HG03196 (cell line): Measurements from ENCODE around the gene CLEC1A.

Experiments used
- ATAC-seq: cut with Tn5 transposase; IDR thresholded peaks from one replicate; pipeline ENCODE4 v1.9.1; 2021; ENCODE audit not compliant: unreplicated experiment

The CLEC1A gene

DNA sequence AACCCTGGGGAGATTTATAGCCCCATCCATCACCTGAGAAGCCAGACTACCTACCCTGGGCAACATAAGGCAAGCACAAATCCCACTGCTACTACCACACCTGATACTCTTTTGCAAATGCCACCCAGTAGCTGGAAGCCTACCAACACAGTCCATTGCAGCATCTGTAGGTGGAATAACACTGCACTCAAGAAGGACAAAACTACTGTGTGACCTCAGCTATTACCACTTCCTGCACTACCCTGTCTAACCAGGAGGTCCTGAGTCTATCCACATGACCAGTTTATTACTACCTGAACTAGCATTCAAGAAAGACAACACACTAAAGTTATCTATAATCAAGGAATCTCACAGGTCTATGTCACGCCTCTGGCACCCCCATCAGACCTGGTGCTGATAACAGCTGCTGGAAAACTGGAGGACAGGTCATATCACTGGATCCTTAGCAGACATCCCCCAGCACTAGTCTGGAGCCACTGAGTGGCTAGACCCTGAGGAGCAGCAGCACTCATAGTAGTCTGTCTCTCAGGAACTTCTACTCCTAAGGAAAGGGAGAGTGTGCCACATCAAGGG is 2.9 kb upstream of the CLEC1A start:
- no peak for ATAC-seq

DNA sequence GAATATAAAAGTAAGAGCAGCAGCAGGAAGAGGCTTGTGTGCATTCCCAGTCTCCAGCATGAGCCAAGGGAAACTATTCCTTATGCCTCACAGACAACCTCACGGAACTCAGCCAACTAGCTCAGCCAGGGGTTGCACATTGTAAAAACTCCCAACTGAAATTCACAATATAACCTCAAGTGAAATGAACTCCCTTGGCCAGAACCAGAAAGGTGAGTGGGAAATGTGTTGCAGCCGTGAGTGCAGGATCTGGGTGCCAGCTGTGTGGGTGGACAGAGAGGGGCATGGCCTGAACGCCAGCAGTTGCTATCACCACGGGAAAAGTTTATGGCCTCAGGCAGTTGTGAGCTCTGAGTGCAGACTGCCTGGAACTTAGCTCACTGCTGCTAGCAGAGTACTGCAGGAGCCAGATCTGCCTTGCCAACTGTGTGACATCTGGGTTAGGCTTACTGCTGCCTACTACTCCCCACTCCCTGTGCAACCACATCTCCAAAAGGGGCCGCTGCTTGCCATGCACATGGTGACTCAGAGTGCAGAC is 2.3 kb upstream of the CLEC1A start:
- ATAC-seq: no peak

DNA sequence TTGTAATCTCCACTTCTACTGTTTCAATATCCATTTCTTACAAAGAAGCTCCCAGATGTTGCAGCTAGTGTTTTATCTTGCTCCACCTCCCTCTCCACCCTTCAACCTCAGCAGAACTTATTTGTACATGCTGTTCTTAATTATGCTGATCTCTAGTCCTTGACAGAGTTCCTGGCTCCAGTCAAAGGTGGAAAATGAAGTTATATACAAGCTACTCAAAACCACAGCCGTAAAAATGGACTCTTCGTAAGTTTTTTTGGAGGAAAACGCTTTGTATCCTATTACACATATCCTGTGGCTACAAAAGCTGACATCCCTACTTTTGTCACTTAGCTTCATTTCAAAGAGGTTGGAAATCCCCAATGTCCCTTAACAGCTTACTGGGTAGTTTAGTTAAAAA is 1.3 kb downstream of the CLEC1A start:
- ATAC-seq: no peak

DNA sequence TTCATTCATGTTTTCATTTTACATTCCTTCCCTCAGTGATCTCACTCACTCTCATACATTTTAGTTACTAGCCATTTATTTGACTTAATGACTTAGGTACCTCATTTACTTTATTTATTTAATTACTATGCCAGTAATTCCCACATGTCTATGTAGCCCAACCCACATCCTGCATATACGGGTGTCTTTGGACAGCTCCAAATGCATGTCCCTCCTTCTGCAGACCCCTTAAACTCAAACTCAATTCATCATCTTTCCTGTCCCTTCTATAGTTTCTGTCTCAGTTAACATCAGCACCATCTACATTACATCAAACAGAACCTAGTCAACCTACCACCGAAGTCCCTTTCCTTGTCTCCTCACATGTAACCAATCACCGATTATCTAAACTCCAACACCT is 2.8 kb downstream of the CLEC1A start:
- ATAC-seq: no peak

DNA sequence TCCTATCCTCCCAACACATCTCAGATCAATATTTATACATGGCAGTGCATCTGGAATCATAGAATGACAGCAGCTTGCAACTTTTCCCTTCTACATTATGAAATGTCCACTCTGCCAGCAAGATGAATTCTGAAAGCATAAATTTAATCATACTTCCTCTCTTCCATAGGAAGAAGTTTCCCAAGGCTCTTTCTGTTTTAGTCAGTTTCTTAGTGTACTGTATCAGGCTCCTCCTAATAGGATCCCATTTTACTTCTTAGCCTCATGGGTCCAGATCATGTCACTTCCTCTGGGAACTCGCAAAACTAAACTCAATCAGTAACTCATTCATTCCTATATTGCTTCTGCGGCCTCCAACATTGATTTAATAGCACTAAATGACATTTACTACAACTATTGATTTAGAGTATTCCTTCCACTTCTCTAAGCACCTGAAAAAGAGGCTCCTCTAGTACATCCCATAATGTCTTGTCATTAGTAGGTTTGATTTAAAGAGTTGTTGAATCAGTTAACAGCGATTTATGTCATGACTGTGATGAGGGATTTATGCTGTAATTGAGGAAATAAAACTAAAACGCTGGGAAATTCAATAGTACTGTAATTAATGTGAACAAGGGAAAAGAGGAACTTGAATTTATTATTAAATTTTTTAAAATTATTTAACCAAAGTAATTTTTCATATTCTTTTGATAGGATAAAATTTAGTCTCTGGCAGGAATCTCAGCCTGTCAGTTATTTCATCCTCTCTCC is 4.0 kb downstream of the CLEC1A start:
- no peak for ATAC-seq

DNA sequence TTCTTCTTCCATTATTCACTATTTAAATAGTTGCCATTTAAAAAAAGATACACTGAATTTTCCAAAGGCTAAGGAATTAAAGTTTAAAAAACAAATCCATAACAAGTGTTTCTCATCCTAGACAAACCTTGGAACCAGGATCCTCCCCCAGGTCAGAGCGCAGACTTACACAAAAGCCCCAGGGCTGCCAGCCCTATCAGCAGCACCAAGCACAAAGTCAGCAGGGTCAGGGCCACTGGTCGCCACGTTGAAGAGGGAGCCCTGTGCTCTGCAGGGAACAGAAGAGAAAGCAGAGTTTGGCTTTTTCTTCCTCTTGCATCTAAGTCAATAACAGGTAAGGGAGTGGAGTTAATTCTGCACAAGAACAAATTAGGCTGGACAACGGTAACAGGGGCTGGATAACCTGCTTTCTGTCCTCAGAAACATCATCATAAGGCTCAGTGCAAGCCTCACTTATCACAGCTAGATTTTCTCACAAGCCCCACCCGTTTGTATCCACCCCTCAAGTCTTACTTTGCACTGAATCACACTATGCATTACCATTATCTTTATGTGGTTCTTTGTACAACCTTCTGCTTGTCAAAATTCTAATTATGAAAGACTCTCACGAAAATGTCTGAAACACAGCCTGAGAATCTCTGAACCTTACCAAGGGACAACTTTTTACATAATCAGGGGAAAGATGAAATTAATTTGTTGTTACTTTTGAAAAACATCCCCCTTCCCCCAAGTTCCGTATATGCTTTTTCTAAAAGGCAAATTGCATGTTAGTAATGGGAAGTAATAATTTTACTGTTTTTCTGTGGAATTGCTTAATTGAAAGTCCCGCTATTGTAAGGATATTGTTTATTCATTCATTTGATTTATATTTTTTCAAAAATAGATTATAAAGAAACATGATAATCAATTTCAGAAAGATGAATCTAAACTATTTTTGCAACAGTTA is 9.6 kb downstream of the CLEC1A start:
- no peak for ATAC-seq

DNA sequence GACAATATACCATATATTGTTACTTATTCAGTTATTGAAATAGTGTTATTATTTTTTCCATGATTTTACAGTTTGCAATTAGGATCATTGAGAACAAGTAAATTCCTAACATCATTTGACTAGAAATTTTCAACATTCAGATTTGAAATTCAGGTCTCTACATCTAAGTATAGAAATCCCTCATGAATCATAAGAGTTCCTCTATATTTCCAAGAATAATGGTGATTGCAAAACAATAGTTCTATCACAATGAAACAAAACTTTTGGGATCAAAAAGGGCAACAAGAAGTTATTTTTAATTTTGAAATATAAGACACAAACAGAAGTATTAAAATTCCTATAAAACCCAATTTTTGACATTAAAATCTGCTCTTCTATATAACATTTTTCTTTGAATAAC is 10.8 kb downstream of the CLEC1A start:
- no peak for ATAC-seq

DNA sequence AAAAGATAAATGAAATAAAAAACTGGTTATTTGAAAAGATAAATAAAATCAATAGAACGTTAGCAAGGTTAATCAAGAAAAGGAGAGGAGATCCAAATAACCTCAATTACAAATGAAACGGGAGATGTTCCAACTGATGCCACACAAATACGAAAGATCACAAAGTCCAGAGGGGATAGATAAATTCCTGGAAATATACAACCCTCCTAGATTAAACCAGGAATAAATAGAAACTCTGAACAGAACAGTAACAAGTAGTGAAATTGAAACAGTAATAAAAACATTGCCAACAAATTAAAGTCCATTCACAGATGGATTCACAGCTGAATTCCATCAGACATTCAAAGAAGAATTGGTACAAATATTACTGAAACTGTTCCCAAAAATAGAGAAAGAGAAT is 12.4 kb downstream of the CLEC1A start:
- ATAC-seq: no peak

DNA sequence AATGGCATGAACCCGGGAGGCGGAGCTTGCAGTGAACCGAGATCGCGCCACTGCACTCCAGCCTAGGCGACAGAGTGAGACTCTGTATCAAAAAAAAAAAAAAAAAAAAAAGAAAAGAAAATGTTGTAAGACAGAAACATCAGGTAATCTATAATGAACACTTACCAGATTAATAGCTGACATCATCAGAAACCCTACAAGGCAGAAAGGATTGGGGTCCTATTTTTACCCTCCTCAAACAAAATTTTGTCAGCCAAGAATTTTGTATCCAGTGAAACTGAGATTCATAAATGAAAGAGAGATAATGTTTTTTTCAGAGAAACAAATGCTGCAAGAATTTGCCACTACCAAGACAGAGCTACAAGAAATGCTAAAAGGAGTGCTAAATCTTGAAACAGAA is 14.1 kb downstream of the CLEC1A start:
- ATAC-seq: no peak

DNA sequence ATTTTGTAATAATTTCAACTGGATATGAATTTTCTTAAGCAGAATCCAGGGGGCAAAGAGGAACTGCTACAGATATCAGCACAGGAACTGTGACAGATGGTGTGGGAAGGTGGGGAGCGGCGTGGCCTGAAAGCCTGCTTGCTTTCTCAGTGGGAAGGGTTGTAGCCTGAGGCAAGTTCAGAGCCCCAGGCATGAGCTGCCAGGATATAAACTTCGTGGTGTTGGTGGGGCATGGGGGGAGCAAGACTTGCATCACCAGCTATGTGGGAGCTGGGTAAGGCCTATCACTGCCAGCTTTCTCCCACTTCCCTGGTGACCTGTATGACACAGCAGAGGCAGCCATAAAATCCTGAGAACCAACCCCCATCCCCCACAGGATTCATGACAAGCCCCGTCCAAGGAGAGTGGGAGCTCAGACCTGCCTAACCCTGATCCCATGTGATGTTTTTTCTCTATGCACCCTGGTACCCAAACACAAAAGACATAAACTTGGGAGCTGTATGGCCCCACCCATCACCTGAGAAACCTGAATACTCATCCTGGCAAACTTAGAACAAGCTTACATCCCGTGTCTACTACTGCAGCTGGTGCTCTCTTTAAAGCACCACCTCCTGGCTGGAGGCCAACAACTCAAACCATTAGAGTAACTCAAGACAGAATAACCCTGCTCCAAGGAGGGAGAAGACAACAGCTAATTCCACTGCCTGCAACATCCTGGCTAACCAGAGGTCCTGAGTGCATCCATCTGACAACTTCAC is 16.5 kb downstream of the CLEC1A start:
- no peak for ATAC-seq

DNA sequence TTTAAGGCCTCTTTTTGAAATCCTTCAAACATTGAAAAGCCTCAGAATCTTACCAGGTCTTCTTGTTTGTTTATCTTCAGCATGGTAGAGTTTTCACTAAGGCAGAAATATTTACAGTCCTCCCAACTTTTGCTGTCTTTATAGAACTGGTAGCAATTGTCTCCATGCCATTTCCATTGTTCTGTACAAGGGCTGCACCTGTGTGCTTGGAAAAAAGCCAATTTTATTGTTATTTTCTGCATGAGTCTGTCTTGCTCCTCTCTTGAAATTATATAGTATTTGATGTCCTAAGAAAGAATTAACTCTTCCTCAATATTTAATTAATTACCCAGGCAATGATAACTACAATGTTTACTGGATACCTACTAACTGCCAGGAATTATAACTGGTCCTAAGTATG is 23.3 kb downstream of the CLEC1A start:
- no peak for ATAC-seq

DNA sequence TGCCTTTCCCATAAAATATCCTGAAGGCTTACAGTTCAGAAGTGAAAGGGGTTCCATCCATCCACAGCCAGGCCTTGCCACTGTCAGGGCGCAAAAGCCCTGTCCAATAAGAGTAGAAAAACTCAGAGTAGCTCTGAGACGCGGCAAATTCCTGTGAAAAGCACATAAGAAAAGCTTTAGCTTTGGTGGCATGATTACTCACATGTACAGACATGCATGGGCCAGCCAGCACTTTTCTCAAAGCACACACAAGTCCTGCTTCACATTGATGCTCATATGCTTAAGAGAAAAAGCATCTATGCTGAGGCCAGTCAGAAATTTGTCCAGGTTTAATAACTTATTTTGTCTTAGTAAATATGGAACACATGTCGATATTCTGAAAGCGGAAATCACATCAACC is 25.5 kb downstream of the CLEC1A start:
- ATAC-seq: no peak

DNA sequence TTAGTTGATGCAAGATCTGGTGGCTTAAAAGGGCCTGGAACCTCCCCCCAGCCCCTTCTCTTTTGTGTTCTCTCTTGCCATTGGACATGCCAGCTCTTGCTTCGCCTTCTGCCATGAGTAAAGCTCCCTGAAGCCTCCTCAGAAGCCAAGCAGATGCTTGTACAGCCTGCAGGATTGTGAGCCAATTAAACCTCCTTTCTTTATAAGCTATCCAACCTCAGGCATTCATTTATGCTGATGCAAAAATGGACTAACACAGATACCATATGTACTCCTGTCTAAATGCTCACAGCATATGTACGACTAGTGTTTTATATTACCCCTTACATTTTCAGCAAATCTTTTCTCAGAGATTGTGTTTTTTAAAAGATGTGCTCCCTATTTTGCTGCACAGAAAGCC is 26.7 kb downstream of the CLEC1A start:
- no peak for ATAC-seq

DNA sequence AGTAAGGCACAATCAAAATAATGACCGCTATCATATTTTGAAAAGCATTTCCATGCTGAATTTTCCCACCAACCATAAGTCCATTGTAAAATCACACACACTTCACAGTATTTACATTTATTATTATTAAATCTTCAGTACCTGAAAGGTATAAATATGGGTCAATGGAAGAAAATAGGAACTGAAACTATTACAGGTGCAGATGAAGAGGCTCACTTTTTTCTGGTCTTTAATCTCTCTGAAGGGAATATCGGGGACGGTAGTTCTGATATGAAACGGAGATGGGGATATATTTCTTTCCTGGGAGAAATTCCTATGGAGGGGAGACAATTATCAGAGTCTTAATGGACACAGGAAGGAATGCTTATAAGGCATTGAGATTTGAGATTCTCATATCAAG is 28.4 kb downstream of the CLEC1A start:
- ATAC-seq: no peak

DNA sequence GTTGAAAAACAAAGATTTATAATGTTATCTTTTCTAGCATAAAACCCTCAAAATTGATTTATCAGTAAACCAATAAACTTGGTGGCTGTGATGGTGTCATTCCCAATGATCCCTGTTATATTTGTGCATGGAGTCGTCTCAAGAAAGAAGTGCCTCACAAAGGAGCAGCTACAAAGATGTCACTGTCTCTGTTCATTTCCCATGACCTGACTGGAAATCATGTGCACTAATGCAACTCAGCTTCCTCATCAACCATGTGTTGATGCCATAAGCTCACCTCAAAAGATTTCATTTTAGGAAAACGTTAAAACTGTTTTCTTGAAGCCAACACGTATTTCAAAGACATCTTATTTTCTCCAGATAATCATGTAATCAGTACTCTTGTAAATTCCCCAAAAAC is 28.8 kb downstream of the CLEC1A start:
- no peak for ATAC-seq

DNA sequence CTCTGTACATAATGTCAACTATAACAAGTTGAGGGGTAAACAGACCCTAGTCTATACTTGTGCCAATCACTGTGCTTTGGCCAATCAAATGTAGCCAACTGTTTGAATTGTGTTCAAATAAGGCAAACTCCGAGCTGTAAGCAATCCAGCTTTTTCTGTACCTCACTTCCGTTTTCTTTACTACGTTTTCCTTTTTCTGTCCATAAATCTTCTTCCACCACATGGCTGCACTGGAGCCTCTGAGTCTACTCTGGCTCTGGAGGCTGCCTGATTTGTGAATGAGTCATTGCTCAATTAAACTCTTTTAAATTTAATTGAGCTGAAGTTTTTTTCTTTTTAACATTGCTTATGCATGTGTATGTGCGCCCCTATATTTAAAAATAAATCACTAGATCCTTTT is 29.7 kb downstream of the CLEC1A start:
- ATAC-seq: no peak

DNA sequence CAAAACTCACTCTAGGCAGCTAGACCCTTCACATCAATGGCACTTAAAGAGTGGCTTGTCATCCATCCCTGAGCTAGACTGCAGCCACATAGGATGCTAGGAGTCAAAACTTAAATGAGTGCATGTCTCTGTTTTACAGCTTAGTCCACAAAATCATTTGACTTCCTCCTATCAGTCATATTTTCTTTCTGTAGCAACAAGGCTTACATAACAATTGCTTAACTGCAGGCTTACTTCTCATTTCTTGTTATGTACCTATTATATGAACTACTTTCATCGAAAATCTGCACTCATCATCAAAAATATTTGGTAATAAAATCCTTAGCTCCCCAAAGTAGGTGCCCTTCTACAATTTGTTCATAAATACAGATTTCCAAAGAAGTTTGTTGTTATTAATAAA is 30.1 kb downstream of the CLEC1A start:
- no peak for ATAC-seq

DNA sequence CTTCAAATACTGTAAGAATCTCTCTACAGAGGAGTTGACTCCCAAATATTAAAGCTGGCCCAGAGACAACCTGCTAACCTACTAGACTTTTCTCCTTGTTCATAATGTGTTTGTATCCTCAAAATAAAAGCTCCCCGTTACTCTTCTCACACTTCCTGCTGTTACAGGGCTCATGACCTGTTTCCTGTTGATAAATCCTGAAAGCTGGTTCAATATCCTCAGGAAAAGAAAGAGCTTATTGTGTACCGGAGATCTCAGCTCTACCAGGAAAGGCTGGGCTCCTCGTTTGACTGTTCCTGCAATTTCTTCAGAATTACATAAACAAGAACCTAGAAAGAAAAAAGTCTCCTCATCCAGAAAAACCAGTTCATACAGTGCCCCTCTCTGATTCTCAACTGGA is 30.8 kb downstream of the CLEC1A start:
- no peak for ATAC-seq

DNA sequence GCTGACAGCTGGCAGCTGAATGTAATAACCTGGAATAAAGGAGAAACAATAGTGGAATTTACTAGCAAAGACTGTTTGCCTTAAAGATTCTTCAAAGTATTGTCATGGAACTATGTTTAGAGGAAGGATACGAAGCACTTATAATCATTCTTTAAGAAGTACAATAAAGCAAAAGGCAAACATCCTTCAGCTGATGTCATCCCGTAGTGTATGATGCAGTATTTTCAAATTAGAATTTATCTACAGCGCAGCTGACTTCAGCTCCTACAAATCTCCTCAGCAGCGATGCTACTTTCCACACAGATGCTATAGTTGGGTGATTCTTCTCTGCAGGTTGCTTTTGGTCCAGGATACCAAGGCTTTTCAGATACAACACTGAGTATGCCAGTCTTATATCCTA is 31.5 kb downstream of the CLEC1A start:
- ATAC-seq: no peak

DNA sequence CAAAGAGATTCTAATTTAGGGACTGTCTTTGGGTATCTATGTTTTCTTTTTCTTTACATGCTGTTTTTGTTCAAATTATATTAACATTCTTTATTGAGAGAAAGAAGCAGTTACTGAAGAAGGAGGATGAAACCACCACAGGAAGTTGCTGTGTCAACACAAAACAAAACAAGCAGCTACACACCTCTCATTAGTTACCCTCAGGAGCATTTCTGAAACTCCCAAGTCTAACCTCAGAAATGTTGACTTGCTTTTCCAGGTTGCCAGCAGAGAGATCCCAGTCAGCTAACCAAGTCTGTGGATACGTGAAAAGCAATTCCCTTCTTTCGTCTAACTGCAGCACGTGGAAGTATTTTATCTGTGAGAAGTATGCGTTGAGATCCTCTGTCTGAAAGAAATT is 33.5 kb downstream of the CLEC1A start:
- no peak for ATAC-seq

DNA sequence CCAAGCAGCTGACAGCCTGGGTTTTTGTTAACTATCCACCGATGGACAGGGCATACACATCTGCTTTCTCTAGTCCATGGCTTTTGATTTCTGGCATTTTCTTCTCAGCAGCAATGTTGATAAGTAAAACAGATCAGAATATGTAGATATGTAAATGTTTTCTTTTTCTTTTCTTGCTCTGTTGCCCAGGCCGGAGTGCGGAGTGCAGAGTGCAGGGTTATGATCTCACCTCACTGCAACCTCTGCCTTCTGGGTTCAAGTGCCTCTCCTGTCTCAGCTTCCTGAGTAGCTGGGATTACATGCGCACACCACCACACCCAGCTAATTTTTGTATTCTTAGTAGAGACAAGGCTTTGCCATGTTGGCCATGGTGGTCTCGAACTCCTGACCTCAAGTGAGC is 40.4 kb downstream of the CLEC1A start:
- no peak for ATAC-seq
